Left hindlimb (tissue), 1 donor: ENCODE data around the gene RPS4Y1.
"Not testable (repeated sequence)": the region's sequence is repeated elsewhere in the genome, so short reads cannot be mapped to it uniquely, and the experiment has no call there.

ENCODE experiments used
- DNase-seq: peaks from one replicate; pipeline ENCODE4 v3.0.0-alpha.2; 2018

RPS4Y1 gene

DNA sequence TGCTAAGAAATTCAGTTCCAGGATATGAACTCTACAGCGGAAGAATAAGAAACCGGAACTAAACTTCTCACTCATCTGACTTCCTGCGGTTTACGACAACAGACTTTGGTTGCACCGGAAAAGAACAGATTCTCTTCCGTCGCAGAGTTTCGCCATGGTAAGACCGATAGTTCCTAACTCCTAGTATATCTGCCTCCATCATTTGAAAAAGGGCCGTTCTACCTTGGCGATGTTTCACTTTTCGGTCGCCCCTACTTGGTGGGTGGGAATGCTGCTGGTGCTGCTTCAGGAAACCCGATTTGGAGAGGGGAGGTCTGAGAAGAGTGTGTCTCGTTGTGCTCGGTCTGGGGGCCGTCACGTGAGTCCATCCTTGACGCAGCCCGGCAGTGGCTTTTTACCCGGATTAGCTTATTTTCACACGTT lies at the start of gene RPS4Y1:
TSS of gene RPS4Y1 (plus strand) at position 132 of the 423 bp plus-strand sequence. CDS start at position 155, 23 bp downstream.
- DNase-seq, result peak; percentile 56

DNA sequence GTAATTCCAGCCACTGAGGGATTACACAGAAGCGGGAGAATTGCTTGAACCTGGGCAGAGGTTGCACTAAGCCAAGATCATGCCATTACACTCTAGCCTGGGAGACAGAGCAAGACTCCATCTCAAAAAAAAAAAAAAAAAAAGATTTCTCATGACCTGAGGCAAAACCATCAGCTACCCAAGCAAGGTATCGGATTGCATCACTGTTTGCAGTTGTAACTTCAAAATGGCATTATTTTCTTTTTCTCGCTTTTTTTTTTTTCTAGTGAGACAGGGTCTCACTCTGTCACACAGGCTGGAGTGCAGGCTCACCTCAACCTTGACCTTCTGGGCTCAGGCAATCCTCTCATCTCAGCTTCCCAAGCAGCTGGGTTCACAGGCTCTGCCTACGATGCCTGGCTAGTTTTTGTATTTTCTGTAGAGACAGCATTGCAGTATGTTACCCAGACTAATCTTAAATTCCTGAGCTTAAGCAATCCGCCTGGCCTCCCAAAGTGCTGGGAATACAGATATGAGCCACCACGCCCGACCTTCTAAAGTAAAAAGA lies 44.4 kb upstream of the RPS4Y1 start:
- no peak for DNase-seq

DNA sequence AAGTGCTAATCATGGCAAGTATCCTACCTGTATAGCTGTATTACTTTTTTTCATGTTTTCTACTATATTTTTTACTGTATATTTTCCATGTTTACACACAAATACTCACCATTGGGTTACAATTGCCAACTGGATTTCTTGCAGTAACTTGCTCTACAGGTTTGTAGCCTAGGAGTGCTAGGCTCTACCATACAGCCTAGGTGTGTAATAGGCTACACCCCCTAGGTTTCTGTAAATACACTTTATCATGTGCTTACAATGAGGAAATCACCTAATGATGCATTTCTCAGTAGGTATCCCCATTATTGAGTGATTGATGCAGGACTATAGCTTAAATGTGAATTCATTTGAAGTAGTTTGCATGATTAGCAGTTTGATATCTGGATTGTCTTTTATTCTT lies 43.4 kb upstream of the RPS4Y1 start:
- no peak for DNase-seq

DNA sequence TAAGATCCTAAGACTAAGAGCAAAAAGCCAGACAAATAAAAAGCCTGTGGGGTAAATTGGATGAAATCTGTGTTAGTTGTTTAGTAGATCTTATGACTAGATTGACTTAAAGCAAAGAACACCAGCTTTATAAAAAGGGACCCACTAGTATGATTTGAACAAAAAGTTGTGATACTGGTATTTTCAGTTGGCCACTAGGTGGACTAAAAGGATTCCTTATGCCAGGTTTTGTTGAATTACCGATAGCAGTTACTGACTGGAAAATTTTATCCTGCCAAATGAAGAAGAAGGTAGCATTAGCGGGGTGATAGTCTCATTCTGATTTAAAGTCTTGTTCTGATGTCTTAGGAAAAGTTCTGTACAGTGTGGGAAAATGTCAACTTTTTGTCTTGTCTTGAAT lies 41.2 kb upstream of the RPS4Y1 start:
- DNase-seq, result no peak

DNA sequence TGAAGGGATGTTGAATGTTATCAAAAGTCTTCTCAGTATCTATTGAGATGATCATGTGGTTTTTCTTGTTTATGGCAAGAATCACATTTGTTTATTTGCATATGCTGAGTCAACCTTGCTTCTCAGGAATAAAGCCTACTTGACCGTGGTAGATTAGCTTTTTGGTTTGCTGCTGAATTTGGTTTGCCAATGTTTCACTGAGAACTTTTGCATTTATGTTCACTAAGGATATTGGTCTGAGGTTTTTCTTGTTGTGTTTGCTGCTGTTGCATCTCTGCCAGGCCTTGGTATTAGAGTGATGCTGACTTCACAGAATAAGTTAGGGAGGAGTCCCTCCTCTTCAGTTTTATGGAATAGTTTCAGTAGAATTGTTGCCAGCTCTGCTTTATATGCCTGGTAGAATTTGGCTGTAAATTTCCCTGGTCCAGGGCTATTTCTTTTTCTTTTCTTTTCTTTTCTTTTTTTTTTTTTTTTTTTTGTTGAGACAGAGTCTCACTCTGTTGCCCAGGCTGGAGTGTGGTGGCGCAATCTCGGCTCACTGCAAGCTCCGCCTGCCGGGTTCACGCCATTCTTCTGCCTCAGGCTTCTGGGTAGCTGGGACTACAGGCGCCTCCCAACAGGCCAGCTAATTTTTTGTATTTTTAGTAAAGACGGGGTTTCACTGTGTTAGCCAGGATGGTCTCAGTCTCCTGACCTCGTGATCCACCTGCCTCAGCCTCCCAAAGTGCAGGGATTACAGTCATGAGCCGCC lies 24.1 kb upstream of the RPS4Y1 start:
- DNase-seq, result not testable (repeated sequence)

DNA sequence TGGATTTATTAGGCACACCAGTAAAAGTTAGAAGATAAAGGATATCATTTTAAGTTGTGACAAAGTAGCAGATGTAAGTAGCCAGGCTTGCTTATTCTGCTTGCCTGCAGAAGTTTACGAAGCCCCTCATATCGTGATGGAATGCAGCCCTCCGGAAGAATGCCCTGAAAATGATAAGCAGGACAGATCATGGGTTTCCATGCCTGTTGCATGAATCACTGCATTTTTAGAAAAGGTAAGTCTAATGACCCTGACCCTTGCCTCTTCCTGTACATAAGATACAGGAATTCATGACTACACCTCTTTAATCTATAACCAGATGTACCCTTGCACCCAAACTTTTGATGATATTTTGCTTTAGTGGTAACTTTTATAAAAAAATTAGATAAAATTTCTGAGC lies 16.9 kb upstream of the RPS4Y1 start:
- DNase-seq, result no peak

DNA sequence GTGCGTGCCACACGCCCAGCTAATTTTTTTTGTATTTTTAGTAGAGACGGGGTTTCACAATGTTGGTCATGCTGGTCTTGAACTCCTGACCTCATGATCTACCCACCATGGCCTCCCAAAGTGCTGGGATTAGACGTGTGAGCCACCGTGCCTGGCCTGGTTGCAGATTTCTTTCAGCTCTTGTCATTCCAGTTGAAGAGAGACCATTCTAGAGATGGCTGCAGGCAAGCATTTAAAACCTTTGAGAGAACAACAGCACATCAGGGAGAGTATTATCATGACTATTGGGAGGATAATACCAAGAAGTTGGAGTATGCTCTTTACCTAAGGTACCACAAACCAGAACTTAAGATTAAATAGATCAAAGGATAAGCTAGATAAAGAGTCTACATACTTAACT lies 12.9 kb upstream of the RPS4Y1 start:
- DNase-seq, result no peak

DNA sequence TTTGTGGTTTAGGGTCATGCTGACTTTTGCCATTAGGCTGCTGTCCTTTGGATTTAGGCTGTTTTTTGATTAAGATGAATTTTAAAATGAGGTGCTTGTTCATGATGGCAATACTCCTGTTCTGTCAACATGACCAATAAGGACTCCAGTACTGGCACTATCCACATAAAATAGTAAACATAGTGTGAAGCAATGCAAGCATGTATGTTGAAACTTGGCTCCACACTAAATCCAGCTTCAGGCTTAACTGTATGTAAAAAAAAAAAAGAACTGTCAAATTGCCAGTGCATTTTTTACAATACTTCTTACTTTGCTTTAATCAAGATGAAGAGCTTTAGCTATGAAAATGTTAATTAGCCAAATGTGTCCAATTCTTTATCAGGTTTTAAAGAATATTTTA lies 6.2 kb upstream of the RPS4Y1 start:
- DNase-seq, result no peak

DNA sequence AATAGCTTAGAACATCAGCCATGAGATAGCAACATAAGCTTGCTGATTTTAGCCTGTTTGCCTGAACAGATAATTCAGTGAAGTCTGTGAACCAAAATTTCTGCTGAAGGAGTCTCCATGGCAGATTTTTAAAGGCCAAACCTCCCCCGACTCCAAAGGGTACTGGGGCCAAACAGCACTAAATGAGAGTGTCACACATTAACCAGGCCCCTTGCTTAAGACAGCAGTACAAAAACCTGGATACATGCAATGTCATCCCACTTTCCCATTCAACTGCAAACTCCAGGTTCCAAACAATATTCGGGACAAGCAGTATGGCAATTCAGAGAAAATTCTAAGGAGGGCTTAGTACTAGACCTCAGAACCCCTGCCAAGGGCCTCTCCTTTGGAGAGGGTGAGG lies 4.3 kb upstream of the RPS4Y1 start:
- DNase-seq, result no peak

DNA sequence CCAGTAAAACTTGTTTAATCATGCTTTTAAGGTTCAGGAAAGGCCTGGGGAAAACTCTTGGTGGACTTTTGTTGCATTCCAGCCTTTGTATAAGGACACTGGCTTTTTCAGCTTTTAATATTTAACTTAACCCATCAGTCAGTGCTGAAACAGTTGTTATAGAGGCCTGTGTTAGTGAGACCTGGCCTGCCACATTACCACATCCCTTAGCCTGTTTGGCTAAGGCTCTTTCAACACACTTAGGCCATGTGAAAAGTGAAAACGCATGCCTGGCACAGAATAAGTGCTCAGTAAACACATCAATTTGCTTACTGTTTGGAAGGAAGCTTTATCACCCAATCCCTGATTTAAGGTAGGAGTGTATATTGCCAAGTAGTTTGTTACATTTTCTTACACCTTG lies 3.5 kb upstream of the RPS4Y1 start:
- DNase-seq, result no peak

DNA sequence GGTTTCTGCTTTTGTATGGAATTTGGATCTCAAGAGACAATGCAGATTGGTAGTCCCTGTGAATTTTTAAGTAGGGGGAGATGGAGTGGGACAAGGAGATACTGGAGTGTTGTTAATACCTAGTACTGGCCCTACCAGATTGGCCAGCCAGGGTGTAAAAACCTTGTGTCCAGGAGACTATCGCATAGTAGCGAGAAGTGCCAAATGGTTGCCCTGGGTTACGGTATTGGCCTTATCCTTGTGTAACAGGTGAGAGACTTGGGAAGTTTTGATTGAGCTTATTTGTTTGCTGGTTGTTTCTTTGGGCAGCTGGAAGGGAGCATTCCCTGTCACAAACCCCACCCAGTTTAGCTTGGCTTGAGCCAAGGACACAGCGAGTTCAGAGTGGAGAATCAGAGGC lies 5.4 kb downstream of the RPS4Y1 start:
- no peak for DNase-seq

DNA sequence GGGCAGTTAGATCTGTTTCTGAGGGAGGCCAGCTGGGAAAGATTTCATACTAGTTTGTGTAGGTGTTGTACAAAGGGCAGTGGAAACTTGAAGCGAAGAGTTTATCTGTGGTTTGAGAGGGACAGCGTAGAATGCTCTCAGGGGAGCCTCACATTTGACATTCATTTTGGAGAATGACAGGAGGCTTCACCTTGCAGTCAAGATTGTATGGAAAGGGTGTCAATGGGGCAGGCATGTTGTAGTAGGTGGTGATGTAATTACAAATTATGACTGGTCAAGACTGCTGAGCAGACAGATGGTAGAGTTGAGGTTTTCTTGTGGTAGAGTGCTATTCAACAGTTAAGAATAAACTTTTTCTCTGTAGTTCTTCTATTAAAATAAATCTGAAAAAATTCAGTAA lies 7.0 kb downstream of the RPS4Y1 start:
- DNase-seq, result no peak

DNA sequence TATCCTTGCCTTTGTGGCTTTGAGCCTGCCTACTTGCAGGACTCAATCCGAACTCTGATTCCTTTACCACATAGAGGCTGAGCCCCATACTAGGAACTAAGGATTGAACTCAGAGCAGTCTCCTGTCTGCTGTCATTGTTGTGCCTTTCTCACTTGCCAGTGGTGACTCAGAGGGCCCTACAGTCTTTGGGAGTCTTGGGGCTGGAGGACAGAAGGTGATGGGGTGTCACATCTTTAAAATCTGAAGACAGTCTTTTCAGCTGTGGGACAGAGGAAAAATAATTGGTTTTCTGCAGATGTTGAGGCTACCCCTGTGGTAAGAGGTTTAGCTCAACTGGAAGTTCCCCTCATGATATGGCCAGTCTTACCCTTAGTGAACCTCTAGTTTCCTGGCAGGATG lies 8.0 kb downstream of the RPS4Y1 start:
- DNase-seq, result no peak

DNA sequence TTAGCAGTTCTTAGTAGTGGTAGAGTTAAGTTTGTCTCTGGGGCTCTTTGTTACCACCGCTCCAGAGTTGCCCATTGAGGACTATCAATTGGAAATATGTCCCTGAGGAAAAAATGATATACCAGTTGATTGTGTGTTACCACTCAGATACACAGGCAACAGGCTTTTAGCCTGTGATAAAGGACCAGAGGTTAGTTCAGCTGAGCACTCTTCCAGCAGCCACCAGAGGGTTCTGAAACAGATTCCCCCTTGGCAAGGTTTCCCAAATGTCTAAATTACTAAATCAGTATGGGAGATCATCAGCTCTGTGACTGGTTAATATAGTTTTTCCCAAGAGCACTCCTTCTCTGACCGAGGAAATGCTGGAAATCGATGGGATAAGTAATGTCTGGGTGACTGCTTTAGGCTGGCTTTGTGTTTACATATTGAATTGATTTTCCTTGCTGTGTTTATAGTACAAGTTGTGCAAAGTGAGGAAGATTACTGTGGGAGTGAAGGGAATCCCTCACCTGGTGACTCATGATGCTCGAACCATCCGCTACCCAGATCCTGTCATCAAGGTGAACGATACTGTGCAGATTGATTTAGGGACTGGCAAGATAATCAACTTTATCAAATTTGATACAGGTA lies 12.9 kb downstream of the RPS4Y1 start:
- no peak for DNase-seq

DNA sequence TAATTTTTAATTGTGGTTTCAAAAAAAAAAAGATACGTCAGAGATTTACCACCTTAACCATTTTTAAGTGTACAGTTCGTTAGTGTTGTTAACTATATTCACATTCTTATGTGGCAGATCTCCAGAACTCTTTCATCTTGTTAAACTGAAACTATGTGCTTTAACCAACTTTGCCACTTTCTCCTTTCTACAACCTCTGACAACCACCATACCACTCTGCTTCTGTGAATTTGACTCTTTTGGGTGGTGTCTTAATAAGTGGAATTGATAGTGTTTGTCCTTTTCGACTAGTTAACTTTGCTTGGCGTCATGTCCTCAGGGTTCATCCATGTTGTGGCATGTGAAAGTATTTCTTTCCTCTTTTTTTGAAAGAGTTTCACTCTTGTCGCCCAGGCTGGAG lies 15.7 kb downstream of the RPS4Y1 start:
- DNase-seq, result no peak

DNA sequence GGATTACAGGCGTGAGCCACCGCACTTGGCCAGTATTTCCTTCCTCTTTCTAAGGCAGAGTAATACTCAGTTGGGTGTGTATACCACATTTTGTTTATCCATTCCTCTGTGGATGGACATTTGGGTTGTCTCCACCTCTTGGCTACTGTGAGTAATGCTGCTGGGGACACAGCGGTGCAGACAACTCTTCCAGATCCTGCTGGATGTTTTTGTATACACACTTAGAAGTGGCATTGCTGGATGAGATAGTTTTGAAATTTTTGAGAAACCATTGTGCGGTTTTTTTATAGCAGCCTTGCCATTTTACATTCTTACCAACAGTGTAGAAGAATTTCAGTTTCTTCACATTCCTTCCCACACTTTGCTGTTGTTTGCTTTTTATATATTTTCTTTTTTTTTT lies 16.3 kb downstream of the RPS4Y1 start:
- DNase-seq, result no peak

DNA sequence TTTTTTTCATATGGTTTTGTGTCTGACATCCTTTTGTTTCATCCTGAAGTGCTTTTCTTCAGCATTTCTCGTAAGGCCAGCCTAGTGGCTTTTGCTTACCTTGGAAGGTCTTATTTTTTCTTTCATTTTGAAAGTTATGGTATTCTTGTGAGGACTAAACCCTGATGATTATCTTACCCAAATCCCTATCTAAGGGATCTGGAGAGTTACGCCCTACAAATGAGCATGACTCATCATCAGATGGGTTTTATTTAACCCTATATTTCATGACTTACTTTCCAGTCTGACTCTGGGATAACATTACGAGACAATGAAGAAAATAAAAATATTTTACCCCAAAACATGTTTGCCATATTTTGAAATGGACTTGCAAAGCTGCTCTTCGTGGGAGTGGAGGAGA lies 18.4 kb downstream of the RPS4Y1 start:
- no peak for DNase-seq

DNA sequence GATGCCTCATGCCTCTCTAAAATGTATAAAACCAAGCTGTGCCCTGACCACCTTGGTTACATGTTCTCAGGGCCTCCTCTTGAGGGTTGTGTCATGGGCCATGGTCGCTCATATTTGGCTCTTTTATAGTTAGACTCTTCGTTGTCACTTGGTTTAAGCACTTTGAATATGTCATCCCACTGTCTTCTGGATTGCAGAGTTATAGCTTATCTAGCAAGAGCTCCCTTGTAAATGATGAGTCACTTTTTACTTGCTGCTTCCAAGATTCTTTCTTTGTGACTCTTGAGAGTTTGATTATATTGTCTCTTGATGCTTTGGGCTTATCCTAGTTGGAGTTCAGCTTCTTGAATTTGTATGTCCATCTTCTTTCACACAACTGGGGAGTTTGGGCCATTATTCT lies 19.1 kb downstream of the RPS4Y1 start:
- DNase-seq, result no peak

DNA sequence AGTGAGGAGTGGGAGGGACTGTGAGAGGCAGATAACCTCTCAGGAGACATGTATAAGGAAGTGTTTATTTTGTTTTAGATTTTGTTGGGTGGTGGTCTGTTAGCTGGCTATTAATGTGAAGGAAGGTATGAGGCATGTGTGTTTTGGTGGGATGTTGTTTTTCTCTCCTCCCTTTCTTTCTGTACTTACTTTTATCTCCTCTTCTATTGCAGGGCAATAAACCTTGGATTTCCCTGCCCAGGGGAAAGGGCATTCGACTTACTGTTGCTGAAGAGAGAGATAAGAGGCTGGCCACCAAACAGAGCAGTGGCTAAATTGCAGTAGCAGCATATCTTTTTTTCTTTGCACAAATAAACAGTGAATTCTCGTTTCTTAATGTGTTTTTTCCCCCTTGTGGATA lies 25.2 kb downstream of the RPS4Y1 start:
- DNase-seq, result no peak

DNA sequence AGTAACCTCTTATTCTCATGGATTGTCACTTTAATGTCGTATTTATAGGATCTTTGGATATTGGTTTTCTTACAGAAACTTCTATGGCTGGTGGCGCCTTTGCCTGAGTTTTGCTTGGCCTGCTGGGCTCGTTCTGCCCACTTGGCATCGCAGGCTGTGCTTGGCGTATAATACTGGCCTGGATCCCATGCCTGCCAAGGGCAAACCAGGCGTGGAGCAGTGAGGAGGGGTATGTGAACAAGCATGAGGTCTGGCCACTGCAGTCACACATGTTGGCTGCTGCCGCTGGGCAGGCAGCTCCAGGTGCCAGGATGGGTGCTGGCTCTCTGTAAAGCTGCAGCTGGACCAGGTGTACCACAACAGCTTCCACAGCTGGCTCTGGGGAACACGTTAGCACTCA lies 26.1 kb downstream of the RPS4Y1 start:
- DNase-seq, result no peak

DNA sequence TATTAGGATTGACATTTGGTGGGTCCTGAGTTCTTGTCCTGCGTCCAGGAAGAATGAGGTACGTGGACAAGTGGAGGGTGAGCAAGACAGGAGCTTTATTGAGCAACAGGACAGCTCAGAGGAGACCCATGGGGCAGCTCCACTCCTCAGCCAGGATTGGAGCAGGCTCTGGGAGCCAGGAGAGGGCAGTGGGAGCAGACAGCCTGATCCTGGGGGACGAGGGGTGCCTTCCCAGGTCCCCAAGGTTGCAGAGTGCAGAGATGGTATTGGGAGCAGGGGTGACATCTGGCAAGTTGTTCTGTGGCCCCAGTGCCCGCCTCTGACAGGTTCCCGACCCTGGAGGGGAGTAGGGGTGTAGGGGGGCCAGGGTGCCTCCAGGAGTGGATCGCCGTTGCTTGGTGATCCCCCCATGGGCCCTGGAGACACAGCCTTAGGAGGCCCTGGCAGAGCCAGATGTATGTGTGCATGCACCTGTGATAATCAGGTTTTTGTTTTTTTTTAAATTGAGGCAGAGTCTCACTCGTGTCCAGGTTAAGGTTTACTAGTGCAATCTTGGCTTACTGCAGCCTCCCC lies 26.7 kb downstream of the RPS4Y1 start:
- DNase-seq, result no peak

DNA sequence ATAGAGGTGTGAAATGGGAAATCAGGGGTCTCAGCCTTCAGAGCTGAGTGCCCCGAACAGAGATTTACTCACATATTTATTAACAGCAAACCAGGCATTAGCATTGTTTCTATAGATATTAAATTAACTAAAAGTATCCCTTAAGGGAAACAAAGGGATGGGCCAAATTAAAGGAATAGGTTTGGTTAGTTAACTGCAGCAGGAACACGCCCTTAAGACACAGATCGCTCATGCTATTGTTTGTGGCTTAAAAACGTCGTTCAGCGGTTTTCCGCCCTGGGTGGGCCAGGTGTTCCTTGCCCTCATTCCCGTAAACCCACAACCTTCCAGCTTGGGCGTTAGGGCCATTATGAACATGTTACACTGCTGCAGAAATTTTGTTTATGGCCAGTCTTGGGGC lies 30.8 kb downstream of the RPS4Y1 start:
- DNase-seq, result not testable (repeated sequence)

DNA sequence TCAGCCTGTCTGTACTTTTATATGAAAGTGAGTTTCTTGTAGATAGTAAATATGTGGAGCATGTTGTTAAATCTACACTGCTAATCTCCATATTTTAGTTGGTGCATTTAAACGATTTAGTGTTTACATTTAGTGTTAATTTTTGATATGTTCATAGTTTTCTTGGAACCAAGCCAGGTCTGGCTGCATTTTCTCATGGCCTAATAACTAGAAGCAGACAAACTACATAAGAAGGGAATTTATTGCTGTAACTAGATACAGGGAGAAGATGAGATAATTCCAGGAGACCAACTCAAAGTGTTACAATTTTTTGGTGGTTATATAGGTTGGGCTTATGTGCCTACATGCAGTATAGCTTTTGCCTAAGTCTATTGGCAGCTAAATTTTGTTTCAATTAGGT lies 32.8 kb downstream of the RPS4Y1 start:
- DNase-seq, result no peak

DNA sequence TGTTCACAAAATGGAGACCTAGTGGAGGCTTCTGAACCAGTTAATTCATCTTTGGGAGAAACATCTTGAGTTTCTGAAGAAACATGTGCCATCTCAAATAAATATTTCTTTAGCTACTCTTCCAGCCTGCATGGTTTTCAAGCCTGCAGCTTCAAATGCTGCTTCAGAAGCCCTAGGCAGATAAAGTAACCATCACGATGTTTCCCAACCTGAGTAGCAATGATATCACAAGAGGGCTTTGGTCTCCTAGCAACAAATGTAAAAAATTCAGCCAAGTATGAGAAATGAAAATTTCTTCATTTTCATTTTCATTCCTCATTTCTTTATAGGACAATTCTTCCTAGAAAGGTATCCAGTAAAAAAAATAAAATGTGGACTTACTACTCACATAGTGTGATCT lies 42.2 kb downstream of the RPS4Y1 start:
- no peak for DNase-seq
